ENCODE data around the gene PARL.

DNA sequence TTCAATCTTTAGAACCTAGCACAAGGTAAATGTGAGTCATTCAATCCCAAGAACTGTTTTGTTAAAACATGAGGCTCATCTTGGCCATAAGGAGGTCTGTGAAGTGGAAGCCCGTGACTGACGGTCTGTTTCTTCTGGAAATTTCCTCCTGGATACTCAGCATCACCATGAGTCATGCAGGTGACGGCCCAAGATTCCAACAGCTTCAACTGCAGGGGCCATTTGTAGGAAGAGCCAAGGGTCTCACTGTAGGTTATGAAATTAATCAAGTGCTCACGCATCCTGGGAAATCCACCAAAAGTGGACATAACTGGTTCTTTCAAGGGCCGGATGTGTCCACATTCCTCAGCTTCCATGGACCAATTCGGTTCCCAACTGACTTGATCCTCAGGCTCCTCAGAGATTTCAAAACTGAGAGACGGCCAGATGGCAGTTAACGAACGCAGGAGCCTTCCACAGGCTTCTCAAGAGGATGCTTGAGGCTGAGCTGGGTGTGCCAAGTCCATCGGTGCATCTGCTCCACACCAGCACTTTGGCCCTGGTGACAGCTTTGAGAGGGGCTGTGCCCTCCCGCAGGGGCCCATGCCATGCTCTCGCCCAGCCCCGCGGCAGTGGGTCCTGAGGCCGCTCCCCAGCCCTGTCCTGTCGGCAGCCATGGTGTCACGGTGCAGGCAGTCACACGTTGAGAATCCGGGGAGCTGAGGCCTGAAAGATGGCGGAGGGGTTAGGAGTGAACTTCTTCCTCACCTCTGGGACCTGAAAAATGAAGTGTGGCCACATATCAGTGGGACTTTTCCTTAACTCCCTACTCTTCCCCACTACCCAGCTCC is 67.8 kb downstream of the PARL start:
- TF ChIP-seq USF2 (IDR thresholded peaks at IDR 0.05; ENCODE audit: low read length) (no peak), TCF12 (IDR thresholded peaks at IDR 0.05; ENCODE audit: low read depth, low read length) (no peak), MAFK (IDR thresholded peaks at IDR 0.05; ENCODE audit: low read depth, low read length) (no peak), EGR1 (IDR thresholded peaks at IDR 0.05; ENCODE audit: borderline replicate concordance, low read depth, low read length) (no peak), EP300 (IDR thresholded peaks at IDR 0.05; ENCODE audit: borderline replicate concordance in 1 of 2, low read depth in 2 of 2, low read length in 2 of 2) (no peak), POLR2A (IDR thresholded peaks at IDR 0.05; ENCODE audit: control extremely low read depth in 1 of 2, low read depth in 2 of 2, low read length in 2 of 2) (no peak), TAF1 (IDR thresholded peaks at IDR 0.05; ENCODE audit: low read depth, low read length) (no peak)

All from H1 (cell line).